Adrenal gland (tissue), 12 donors: ENCODE data around the gene SEH1L. TPM values are rescaled to one million over a fixed set of nuclear protein-coding genes. Genes with fewer than 3 reads are reported as not detected.
A peak's percentile ranks its signal among the peaks of the same experiment; 100 is the strongest.

Source experiments
- DNase-seq, 7 donors: peaks; one replicate each; pipeline ENCODE4 v3.0.0-alpha.2; 2019 to 2020
- H3K27ac ChIP-seq, 5 donors: fragments of 200-600 bp; sonication (generic) in 4 of 5; 1 replicate in 3 of 5; 2 replicates in 2 of 5; pipeline versions ENCODE4 v1.5.1 to v1.8.0; 2016 to 2020; ENCODE audit warnings: mild to moderate bottlenecking in 1 of 5
- H3K27me3 ChIP-seq: fragments of 200-600 bp; 2 replicates; pipeline ENCODE4 v1.8.0; 2021
- H3K36me3 ChIP-seq, 2 donors: fragments of 200-600 bp; replicated peaks in 1 of 2; 1 replicate in 1 of 2; 2 replicates in 1 of 2; pipeline versions ENCODE4 v1.5.1 to v1.8.0; 2018 to 2022
- H3K4me1 ChIP-seq, 2 donors: fragments of 200-600 bp; replicated peaks in 1 of 2; 1 replicate in 1 of 2; 2 replicates in 1 of 2; pipeline versions ENCODE4 v1.5.1 to v1.8.0; 2018 to 2021
- H3K4me3 ChIP-seq, 4 donors: fragments of 200-600 bp; sonication (generic) in 3 of 4; one replicate each; pipeline ENCODE4 v1.5.1; 2016 to 2018
- H3K9me3 ChIP-seq, 3 donors: fragments of 200-600 bp; sonication (generic) in 1 of 3; replicated peaks in 1 of 3; 1 replicate in 2 of 3; 2 replicates in 1 of 3; pipeline versions ENCODE4 v1.5.1 to v1.8.0; 2016 to 2021
- POLR2A ChIP-seq, 2 donors: fragments of 450-650 bp; IDR thresholded peaks; one replicate each; pipeline ENCODE4 v1.6.1; 2017; ENCODE audit warnings: antibody characterized with exemption in 2 of 2, mild to moderate bottlenecking in 2 of 2, moderate library complexity in 1 of 2
- WGBS, 4 donors: extraction: QIAGEN DNeasy Blood & Tissue Kit in 2 of 4; methylation state at CpG; one replicate each; pipeline versions ENCODE4 v1.1.5 to v1.1.7; 2013 to 2017; 5-methylcytosine and 5-hydroxymethylcytosine counted together
- intact Hi-C, 2 donors: fragments of 100-400 bp; cut with DNase I; formaldehyde crosslinking; loops; one replicate each; pipeline versions ENCODE4 v1.14.1 to v1.15.0; 2022 to 2023
- polyA plus RNA-seq, 3 donors: library from polyadenylated mRNA; stranded (reverse); fragments of 200-250 nt in 2 of 3; fragments of 350-450 nt in 1 of 3; fragmentation: Illumina TruSeq in 1 of 3; extraction: RNeasy Lipid Tissue Mini Kit (QIAGEN cat#74804) in 1 of 3; gene quantifications; one replicate each; pipeline ENCODE4 v1.2.3, GENCODE V29; 2013 to 2014
- total RNA-seq, 9 donors: library from RNA; depleted of rRNA in 4 of 9; stranded (reverse); fragments of >200 nt in 4 of 9; fragments of 120-200 nt in 1 of 9; fragmentation: NEBNext Ultra II Directional in 1 of 9; extraction: Animal tissue kit (Norgen Biotek cat#: 25700) in 1 of 9; gene quantifications; one replicate each; pipeline versions ENCODE4 v1.1.0 to v1.2.4, GENCODE V29; 2013 to 2023
- TF ChIP-seq, protein P1 (sequence below), 6 experiments: fragments of 450-650 bp in 4 of 6; fragments of 200-600 bp in 2 of 6; sonication (generic) in 1 of 6; IDR thresholded peaks; 1 replicate in 5 of 6; 2 replicates in 1 of 6; pipeline versions ENCODE4 v1.5.1 to v1.8.0; 2016 to 2021; ENCODE audit warnings: antibody characterized with exemption in 6 of 6, mild to moderate bottlenecking in 2 of 6, moderate library complexity in 1 of 6
- donor health status: healthy with polysubstance abuse.
- donor health status: Bipolar disorder and iron deficiency.
- donor health status: DM: yes; HTN: yes; CAD: no.
- donor health status: DM: no; HTN: no; CAD: no.
- donor health status: DM: no; HTN: no; CAD: no.
- donor health status: DM: yes; HTN: yes; CAD: no.

SEH1L gene
- total and polyA plus RNA-seq, 12 donors, result 6.8 to 44.5 (median 23.7) TPM

DNA sequence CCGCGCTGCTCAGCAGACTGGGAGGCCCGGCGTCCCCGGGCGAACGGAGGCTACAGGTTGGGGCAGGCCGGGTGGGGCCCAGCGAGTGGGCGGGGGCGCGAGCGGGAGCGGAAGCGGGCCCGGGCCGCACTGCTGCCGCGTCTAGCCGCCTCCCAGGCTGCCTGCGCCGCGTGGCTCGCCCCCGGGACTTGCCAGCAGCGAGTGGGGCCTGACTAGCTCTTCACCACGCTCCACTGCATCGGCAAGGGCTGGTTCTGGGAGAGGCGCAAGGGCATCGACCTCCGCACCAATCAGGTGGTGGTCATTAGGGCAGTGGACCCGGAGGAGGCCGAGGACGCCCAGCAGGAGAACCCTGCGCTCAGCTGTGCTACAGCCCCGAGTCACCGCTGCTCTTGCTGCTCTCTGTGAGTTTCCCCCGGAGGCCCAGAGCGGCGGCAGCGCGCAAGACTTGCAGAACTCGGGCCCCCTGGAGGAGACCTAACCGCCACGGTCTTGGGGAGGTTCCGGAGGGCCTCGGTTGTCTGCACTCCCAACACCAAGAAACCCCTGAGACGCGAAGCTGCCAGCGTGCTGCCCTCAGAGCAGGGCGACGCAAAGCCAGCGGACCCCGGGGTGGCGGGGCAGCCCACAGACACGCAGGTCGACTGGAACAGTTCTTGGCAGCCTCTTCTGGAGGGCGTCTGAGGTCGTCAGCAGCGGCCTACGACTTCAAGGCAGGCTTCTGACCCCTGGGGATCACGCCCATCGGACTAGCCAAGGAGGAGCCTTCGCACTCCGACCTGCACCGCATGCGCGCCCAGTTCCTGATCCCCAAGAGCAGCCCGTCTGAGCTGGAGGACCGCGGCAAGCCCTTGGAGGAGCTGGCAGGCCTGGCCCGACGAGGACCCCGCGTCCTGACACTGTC, 36.5 kb upstream of the SEH1L start:
- H3K4me1 ChIP-seq, result peaks cover 0 to 9% of the 10 kb centered on the region in 2 donors
- H3K27ac ChIP-seq, result no peak overlapping the region
- H3K36me3 ChIP-seq, result no peaks in the 10 kb centered on the region
- H3K4me3 ChIP-seq, result peak overlapping the region in 1 of 4 donors; percentile 47
- WGBS, 4 donors, result 10 to 24% (median 18%) methylated on average over 7 to 75 of the region's 75 CpGs
- no peaks in the 10 kb centered on the region for H3K9me3 ChIP-seq
- TF ChIP-seq POLR2A (IDR thresholded peaks at IDR 0.05), result no peak
- TF ChIP-seq, protein P1, sequence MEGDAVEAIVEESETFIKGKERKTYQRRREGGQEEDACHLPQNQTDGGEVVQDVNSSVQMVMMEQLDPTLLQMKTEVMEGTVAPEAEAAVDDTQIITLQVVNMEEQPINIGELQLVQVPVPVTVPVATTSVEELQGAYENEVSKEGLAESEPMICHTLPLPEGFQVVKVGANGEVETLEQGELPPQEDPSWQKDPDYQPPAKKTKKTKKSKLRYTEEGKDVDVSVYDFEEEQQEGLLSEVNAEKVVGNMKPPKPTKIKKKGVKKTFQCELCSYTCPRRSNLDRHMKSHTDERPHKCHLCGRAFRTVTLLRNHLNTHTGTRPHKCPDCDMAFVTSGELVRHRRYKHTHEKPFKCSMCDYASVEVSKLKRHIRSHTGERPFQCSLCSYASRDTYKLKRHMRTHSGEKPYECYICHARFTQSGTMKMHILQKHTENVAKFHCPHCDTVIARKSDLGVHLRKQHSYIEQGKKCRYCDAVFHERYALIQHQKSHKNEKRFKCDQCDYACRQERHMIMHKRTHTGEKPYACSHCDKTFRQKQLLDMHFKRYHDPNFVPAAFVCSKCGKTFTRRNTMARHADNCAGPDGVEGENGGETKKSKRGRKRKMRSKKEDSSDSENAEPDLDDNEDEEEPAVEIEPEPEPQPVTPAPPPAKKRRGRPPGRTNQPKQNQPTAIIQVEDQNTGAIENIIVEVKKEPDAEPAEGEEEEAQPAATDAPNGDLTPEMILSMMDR (IDR thresholded peaks at IDR 0.05), result no peak
- peaks cover 14% of the 10 kb centered on the region for H3K27me3 ChIP-seq
- intact Hi-C loops, result no loop called here
- no peak for DNase-seq

DNA sequence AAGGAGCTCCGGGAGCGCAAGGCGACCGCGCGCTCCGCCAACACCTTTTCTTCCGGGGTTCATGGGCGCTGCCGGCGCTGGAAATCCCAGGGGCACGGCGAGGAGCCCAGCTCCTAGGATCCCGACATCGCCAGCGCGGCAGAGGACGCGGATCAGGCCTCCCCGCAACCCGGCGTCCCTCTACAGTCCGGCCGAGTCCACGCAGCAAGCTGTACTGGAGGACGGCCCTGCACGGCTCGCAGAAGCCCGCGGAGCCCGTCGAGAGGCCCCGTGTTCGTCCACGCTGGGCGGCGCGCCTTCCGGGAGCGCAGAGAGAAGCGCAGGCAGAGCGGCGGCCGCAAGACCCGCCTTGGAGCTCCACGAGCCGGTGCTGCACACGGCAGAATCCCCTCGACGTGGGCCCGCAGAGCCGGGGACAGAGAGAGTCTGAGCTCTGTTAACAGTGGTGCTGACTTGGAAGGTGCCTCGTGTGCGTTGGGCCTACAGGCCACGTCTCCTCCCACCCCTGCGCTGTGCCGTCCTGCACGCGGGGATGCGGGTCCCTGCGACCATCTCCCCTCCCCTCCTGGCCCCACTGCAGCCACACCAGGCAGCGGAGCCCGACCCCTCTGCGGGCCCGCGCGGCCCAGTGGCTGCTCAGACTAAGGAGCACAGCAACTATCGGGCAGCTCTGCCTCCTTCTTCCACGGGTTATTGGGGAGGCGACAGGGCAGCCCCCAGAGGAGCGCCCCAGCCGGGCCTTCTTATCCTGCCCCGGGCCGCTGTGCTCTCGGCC, 35.7 kb upstream of the SEH1L start:
- no peaks in the 10 kb centered on the region for H3K9me3 ChIP-seq
- H3K4me3 ChIP-seq, result no peak overlapping the region
- WGBS, 4 donors, result 38 to 76% (median 46%) methylated on average over 14 to 75 of the region's 75 CpGs
- H3K27me3 ChIP-seq, result peaks cover 14% of the 10 kb centered on the region
- no peak for DNase-seq
- no peak for TF ChIP-seq POLR2A (IDR thresholded peaks at IDR 0.05)
- TF ChIP-seq, protein P1 (IDR thresholded peaks at IDR 0.05), result no peak
- H3K36me3 ChIP-seq, result no peaks in the 10 kb centered on the region
- H3K27ac ChIP-seq, result no peak overlapping the region
- intact Hi-C loops, result no loop called here
- peaks cover 0 to 9% of the 10 kb centered on the region in 2 donors for H3K4me1 ChIP-seq

DNA sequence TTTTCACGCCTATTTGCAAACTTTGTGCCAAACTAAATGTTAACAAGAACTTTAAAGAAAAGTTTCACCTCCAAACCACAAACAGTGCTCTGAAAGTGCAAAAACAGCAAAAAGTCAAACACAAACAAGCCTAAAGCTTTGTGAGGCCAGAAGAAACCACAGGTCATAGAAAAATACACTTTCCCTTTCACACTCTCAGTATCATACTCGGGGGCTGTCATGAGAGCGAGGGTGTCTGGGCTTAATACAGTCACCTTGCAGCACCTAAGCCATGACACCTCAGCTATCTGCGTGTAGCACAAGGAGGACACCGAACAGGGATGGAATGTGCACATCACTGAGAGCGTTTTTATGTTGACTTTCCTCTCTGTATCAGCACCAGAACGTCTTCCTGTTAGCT, 26.6 kb upstream of the SEH1L start:
- intact Hi-C loops, result no loop called here
- 52 to 68% (median 57%) methylated on average over 7 of the region's 7 CpGs for WGBS, 4 donors
- no peaks in the 10 kb centered on the region for H3K9me3 ChIP-seq
- TF ChIP-seq, protein P1 (IDR thresholded peaks at IDR 0.05), result no peak
- no peak for TF ChIP-seq POLR2A (IDR thresholded peaks at IDR 0.05)
- DNase-seq, result no peak
- H3K27me3 ChIP-seq, result no peaks in the 10 kb centered on the region
- no peak overlapping the region for H3K4me3 ChIP-seq
- H3K4me1 ChIP-seq, result no peaks in the 10 kb centered on the region
- no peak overlapping the region for H3K27ac ChIP-seq
- H3K36me3 ChIP-seq, result no peaks in the 10 kb centered on the region

DNA sequence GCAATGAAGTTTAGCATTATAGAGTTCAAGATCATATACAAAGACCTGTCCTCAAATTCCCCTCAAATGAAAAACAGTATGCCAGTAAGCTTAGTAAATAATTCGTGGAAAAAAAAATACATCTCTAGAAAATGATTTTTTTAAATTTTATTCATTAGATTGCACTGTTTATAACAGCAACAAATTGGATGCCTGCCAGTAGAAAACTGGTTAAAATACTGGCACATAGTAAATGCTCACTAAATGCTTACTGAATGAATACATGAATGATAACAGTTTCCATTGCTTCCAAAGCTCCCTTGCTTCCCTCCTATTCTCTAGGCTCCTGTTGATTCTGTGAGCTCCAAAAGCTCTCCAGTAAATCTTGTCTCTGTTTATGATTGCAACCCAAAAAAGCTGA, 25.5 kb upstream of the SEH1L start:
- 72 to 81% (median 74%) methylated on average over 1 of the region's 1 CpG for WGBS, 4 donors
- Histone ChIP-seq H3K27me3 (no peaks in the 10 kb centered on the region), H3K9me3 (no peaks in the 10 kb centered on the region), H3K4me3 (no peak overlapping the region), H3K4me1 (no peaks in the 10 kb centered on the region), H3K27ac (no peak overlapping the region), H3K36me3 (no peaks in the 10 kb centered on the region)
- intact Hi-C loops, result no loop called here
- no peak for DNase-seq
- TF ChIP-seq, protein P1 (IDR thresholded peaks at IDR 0.05), result no peak
- no peak for TF ChIP-seq POLR2A (IDR thresholded peaks at IDR 0.05)
